ENCODE measurements around the gene CHRNG. TPM values are rescaled to one million over a fixed set of nuclear protein-coding genes. Genes with fewer than 3 reads are reported as not detected.

The CHRNG gene
- total RNA-seq, 1 donor from 2014 or later = not detected

- Mint-ChIP-seq H3K9me3 (ENCODE audit: unreplicated experiment) (peaks cover 5% of the 10 kb centered on the region), H3K27ac (ENCODE audit: unreplicated experiment) (no peak overlapping the region), H3K36me3 (ENCODE audit: unreplicated experiment) (peaks cover 18% of the 10 kb centered on the region), H3K27me3 (ENCODE audit: unreplicated experiment) (peaks cover 2% of the 10 kb centered on the region), H3K4me1 (ENCODE audit: unreplicated experiment) (no peaks in the 10 kb centered on the region), H3K4me3 (ENCODE audit: unreplicated experiment) (no peak overlapping the region)
- DNase-seq (ENCODE audit: extremely low spot score, unreplicated experiment) = no peak
- TF ChIP-seq, protein P1, sequence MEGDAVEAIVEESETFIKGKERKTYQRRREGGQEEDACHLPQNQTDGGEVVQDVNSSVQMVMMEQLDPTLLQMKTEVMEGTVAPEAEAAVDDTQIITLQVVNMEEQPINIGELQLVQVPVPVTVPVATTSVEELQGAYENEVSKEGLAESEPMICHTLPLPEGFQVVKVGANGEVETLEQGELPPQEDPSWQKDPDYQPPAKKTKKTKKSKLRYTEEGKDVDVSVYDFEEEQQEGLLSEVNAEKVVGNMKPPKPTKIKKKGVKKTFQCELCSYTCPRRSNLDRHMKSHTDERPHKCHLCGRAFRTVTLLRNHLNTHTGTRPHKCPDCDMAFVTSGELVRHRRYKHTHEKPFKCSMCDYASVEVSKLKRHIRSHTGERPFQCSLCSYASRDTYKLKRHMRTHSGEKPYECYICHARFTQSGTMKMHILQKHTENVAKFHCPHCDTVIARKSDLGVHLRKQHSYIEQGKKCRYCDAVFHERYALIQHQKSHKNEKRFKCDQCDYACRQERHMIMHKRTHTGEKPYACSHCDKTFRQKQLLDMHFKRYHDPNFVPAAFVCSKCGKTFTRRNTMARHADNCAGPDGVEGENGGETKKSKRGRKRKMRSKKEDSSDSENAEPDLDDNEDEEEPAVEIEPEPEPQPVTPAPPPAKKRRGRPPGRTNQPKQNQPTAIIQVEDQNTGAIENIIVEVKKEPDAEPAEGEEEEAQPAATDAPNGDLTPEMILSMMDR (IDR thresholded peaks at IDR 0.05) = no peak
Observed at GRCh38 chr2:232587512-232587911, 48.0 kb downstream of the CHRNG start.

DNA sequence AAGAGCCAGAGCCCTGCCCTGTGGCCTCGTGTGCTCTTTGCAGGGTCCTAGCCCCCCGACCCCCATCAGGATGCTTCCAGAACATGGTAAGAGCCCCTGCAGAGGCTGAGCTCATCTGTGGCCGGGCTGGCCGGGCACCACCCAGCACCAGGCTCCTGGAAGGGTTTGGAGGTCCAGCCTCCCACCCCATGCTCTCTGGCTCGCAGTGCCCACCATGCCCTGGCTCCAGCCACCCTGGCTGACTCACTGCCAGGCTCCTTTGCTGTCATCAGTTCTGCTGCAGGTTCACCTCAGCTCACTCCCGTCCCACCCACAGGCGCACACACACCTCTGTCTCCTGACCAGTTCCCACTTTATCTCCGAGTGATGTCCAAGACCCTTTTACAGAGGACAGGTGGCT is 48.5 kb downstream of the CHRNG start:
- TF ChIP-seq, protein P1 (IDR thresholded peaks at IDR 0.05) = no peak
- no peak overlapping the region for H3K27ac Mint-ChIP-seq (ENCODE audit: unreplicated experiment)
- H3K36me3 Mint-ChIP-seq (ENCODE audit: unreplicated experiment) = peaks cover 18% of the 10 kb centered on the region
- H3K9me3 Mint-ChIP-seq (ENCODE audit: unreplicated experiment) = peaks cover 5% of the 10 kb centered on the region
- H3K4me1 Mint-ChIP-seq (ENCODE audit: unreplicated experiment) = no peaks in the 10 kb centered on the region
- DNase-seq (ENCODE audit: extremely low spot score, unreplicated experiment) = no peak
- H3K4me3 Mint-ChIP-seq (ENCODE audit: unreplicated experiment) = no peak overlapping the region
- H3K27me3 Mint-ChIP-seq (ENCODE audit: unreplicated experiment) = peaks cover 2% of the 10 kb centered on the region

DNA sequence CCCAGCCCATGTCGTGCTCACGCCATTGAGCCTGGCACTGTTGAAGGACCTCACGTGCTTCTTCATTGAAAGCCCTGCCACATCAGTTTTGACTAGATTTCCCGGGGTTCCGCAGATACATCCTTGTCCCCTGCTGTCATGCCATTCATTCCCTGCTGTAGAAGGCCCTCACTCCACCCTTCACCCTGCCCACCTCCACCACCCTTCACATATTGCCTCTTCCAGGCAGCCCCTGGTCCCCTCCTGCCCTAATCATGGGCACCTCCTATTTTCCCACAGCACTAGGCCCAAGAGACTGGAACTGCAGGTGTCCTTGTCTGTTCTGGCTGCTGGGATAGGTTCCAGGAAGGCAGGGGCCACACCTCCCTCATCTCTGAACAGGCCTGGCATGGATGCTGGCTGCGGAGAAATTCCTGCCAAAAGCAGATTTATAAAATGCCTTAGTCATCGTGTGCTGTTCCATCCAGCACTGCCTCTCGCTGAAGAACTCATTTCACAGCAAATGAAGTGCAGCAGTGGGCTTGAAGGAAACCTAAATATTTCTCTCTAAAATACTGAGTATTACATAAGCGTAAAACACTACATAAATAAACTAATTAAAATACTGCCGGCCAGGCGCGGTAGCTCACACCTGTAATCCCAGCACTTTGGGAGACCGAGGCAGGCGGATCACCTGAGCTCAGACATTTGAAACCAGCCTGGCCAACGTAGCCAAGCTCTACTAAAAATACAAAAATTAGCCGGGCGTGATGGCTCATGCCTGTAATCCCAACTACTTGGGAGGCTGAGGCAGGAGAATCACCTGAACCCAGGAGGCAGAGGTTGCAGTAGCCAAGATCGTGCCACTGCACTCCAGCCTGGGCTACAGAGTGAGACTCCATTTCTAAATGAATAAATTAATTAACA is 49.4 kb downstream of the CHRNG start:
- peaks cover 2% of the 10 kb centered on the region for H3K27me3 Mint-ChIP-seq (ENCODE audit: unreplicated experiment)
- no peak overlapping the region for H3K4me3 Mint-ChIP-seq (ENCODE audit: unreplicated experiment)
- TF ChIP-seq, protein P1 (IDR thresholded peaks at IDR 0.05) = no peak
- peaks cover 3% of the 10 kb centered on the region for H3K9me3 Mint-ChIP-seq (ENCODE audit: unreplicated experiment)
- no peak for DNase-seq (ENCODE audit: extremely low spot score, unreplicated experiment)
- H3K36me3 Mint-ChIP-seq (ENCODE audit: unreplicated experiment) = peaks cover 11% of the 10 kb centered on the region
- H3K27ac Mint-ChIP-seq (ENCODE audit: unreplicated experiment) = no peak overlapping the region
- no peaks in the 10 kb centered on the region for H3K4me1 Mint-ChIP-seq (ENCODE audit: unreplicated experiment)

DNA sequence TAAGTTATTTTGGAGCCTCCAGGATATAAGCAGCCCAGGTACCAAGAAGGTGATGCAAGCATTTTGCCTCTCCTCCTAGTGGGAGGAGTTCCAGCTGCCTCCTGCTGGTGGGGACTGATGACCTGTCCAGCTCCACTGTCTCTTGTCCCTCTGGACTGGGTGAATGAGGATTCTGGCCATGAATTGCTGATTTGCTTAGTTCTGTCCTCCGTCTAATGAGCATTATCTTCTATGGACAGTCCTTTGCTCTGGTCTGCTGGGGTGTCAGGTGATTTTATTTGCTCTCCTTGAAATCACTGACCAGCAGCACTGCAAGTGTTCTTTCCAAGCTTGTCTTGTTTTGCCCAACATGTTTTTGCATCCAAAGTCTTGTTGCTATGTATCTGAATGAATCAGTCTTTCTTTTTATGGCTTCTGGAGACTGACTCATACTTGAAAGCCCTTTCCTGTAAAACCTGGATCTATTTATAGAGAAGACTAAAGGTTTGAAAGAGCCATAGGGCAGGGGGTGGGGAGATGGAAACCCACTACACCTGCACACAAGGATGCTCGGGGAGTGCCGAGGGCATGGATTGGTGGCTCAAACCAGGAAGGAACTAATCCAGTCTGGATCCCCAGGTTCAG is 53.4 kb downstream of the CHRNG start:
- H3K4me3 Mint-ChIP-seq (ENCODE audit: unreplicated experiment) = no peak overlapping the region
- H3K27ac Mint-ChIP-seq (ENCODE audit: unreplicated experiment) = no peak overlapping the region
- H3K27me3 Mint-ChIP-seq (ENCODE audit: unreplicated experiment) = peaks cover 2% of the 10 kb centered on the region
- TF ChIP-seq, protein P1 (IDR thresholded peaks at IDR 0.05) = no peak
- H3K4me1 Mint-ChIP-seq (ENCODE audit: unreplicated experiment) = no peaks in the 10 kb centered on the region
- no peaks in the 10 kb centered on the region for H3K36me3 Mint-ChIP-seq (ENCODE audit: unreplicated experiment)
- no peak for DNase-seq (ENCODE audit: extremely low spot score, unreplicated experiment)
- H3K9me3 Mint-ChIP-seq (ENCODE audit: unreplicated experiment) = no peaks in the 10 kb centered on the region

DNA sequence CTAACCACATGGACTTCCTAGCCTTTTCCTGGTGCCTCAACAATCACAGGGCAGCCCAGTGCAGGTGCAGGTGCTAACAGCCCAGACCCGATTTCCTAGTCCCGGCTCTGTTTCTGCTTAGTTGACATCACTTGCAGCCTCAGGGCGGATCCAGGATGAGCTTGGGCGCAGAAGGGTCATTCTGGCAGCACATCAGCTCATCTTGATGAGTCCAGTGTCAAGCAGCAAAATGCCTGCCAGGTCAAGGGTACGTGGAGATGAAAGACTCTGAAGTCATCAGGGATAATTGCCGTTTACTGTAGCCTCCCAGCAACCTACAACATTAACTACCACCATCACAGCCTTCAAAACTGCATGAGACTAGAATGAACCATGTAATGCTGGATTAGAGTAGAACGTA is 54.5 kb downstream of the CHRNG start:
- no peak overlapping the region for H3K27ac Mint-ChIP-seq (ENCODE audit: unreplicated experiment)
- no peaks in the 10 kb centered on the region for H3K4me1 Mint-ChIP-seq (ENCODE audit: unreplicated experiment)
- no peak overlapping the region for H3K4me3 Mint-ChIP-seq (ENCODE audit: unreplicated experiment)
- peaks cover 2% of the 10 kb centered on the region for H3K27me3 Mint-ChIP-seq (ENCODE audit: unreplicated experiment)
- DNase-seq (ENCODE audit: extremely low spot score, unreplicated experiment) = no peak
- TF ChIP-seq, protein P1 (IDR thresholded peaks at IDR 0.05) = no peak
- no peaks in the 10 kb centered on the region for H3K36me3 Mint-ChIP-seq (ENCODE audit: unreplicated experiment)
- no peaks in the 10 kb centered on the region for H3K9me3 Mint-ChIP-seq (ENCODE audit: unreplicated experiment)

Data from osteocyte (in vitro differentiated cells).